ENCODE data around the gene EPHA5.

DNA sequence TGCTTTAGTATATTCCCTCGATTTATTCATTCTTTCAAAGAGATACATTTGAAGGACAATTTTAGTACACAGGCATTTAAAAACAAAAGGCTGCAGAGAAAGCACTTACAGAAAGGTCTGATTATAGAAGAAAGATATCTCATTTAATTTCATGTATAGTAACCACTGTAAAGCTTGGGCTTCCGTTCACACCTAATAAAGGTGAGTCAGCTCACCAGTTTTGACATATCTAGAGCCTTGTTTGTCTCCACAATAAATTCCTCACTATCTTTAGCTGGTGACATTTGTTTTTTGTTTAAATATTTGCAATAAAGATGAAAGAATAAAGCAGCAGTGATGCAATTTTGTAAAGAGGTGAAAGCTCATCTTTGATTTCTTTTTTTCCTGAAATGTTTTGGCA lies 1.1 kb upstream of the EPHA5 start:
- TF ChIP-seq POLR2A (IDR thresholded peaks at IDR 0.05; ENCODE audit: low read length) (no peak), GATA1 (IDR thresholded peaks at IDR 0.05; ENCODE audit: low read depth, low read length) (no peak)
